Natural killer cell treated with Interleukin-12 subunit alpha and Interleukin-12 subunit beta and Interleukin-15 and Interleukin-18, amount 100 ng/mL, for 72 hours (primary cell): ENCODE data around the gene DEFB131B. TPM values are rescaled to one million over a fixed set of nuclear protein-coding genes. Genes with fewer than 3 reads are reported as not detected.
"Not testable (repeated sequence)": the region's sequence is repeated elsewhere in the genome, so short reads cannot be mapped to it uniquely, and the experiment has no call there.

Experiments used
- ATAC-seq, 2 donors: fragments of 150-1000 bp; cut with Tn5 transposase in 1 of 2; sonication (Bioruptor Pico), chemical (Tn5 transposase) in 1 of 2; 2 replicates each; pipeline ENCODE4 v1.10.0; 2021
- DNase-seq: peaks from one replicate; pipeline ENCODE4 v3.0.0; 2022; ENCODE audit warnings: low spot score
- H3K27ac Mint-ChIP-seq, 2 donors: 1 replicate in 1 of 2; 2 replicates in 1 of 2; pipeline ENCODE4 v1.8.0; 2022; ENCODE audit warnings: mixed read lengths in 2 of 2, mild to moderate bottlenecking in 1 of 2, moderate library complexity in 1 of 2
- H3K27me3 Mint-ChIP-seq, 2 donors: 1 replicate in 1 of 2; 2 replicates in 1 of 2; pipeline ENCODE4 v1.8.0; 2022; ENCODE audit warnings: mixed read lengths in 2 of 2
- H3K36me3 Mint-ChIP-seq: one replicate; pipeline ENCODE4 v1.8.0; 2022; ENCODE audit warnings: mixed read lengths
- H3K4me1 Mint-ChIP-seq, 2 donors: 1 replicate in 1 of 2; 2 replicates in 1 of 2; pipeline ENCODE4 v1.8.0; 2022; ENCODE audit warnings: low read depth in 2 of 2, mixed read lengths in 2 of 2, mild to moderate bottlenecking in 1 of 2
- H3K4me3 Mint-ChIP-seq: one replicate; pipeline ENCODE4 v1.8.0; 2022; ENCODE audit warnings: mixed read lengths
- H3K9me3 Mint-ChIP-seq: 2 replicates; pipeline ENCODE4 v1.8.0; 2022; ENCODE audit warnings: mixed read lengths
- total RNA-seq, 2 donors: library from RNA; stranded (reverse); gene quantifications; one replicate each; pipeline ENCODE4 v1.2.3, GENCODE V29; 2022

The DEFB131B gene, protein sequence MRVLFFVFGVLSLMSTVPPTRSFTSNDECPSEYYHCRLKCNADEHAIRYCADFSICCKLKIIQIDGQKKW
- not detected for total RNA-seq

DNA sequence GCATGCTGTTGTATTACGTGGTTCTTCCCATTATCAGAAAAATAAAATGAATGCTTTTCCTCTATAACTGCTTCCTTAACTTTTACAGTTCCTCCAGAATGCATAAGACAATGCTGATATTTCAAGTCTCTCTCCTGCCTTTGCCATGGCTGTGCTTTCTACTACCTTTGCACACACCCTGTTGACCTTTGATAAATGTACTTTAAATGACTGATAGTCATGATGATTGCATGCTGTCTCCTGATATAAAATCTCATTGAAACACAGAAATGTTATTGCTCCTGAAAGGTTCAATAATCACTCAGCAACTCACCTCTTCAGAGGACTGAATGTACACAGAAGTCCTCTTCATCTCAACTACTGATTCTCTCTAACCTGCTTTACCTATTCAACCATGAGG, at the start of gene DEFB131B:
DEFB131B (plus strand) TSS at position 395 of the 400 bp plus-strand sequence; CDS start at position 395, 0 bp downstream.
- H3K4me3 Mint-ChIP-seq, H3K36me3 Mint-ChIP-seq, DNase-seq, H3K4me1 Mint-ChIP-seq, H3K9me3 Mint-ChIP-seq, H3K27ac Mint-ChIP-seq, ATAC-seq, H3K27me3 Mint-ChIP-seq: not testable (repeated sequence)

DNA sequence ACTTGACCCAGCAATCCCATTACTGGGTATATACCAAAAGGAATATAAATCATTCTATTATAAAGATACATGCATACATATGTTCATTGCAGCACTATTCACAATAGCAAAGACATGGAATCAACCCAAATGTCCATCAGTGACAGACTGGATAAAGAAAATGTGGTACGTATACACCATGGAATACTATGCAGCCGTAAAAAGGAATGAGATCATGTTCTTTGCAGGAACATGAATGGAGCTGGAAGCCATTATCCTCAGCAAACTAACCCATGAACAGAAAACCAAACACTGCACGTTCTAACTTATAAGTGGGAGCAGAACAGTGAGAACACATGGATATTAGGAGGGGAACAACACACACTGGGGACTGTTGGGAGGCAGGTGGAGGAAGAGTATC, 49.0 kb upstream of the DEFB131B start:
- not testable (repeated sequence) for H3K9me3 Mint-ChIP-seq, H3K27me3 Mint-ChIP-seq, H3K4me1 Mint-ChIP-seq, DNase-seq, H3K4me3 Mint-ChIP-seq, ATAC-seq, H3K36me3 Mint-ChIP-seq, H3K27ac Mint-ChIP-seq

DNA sequence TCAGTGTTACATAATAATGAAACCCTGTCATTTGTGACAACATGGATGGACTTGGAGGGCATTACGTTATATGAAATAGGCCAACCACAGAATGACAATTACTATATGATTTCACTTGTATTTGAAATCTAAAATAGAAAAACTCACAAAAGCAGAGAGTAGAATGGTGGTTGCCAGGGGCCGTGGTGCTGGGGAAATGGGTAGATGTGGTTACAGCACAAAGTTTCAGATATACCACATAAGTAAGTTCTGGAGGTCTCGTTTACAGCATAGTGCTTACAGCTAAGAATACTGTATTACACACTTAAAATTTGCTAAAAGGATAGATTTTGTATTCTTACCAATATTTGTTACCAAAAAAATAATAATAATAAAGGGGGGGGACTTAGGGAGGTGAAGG, 48.6 kb upstream of the DEFB131B start:
- H3K4me3 Mint-ChIP-seq, H3K27ac Mint-ChIP-seq, H3K4me1 Mint-ChIP-seq, H3K27me3 Mint-ChIP-seq, H3K9me3 Mint-ChIP-seq, ATAC-seq, DNase-seq, H3K36me3 Mint-ChIP-seq: not testable (repeated sequence)

DNA sequence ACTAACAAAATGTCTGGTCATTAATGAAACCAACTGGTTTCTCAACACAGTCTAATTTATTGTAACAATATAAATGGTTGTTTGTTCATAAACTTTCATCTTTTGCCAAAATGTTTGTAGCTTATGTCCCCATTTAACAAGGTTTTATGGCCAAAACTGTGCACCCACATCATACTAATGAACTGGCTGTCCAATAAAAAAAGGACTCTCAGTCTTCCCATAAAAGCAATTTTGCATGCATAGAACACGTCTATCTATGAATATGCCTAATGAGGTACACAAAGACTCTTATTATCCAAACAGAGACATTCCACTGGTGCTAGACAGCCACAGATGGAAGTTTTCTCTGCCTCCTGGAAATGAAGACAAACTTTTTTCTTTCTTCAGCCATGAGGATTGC, 45.4 kb upstream of the DEFB131B start, which contains the start of gene DEFB108B:
DEFB108B (plus strand) TSS at position 390 of the 400 bp plus-strand sequence; CDS start at position 390, 0 bp downstream.
- not testable (repeated sequence) for H3K4me3 Mint-ChIP-seq, H3K27ac Mint-ChIP-seq, H3K27me3 Mint-ChIP-seq, H3K36me3 Mint-ChIP-seq, H3K9me3 Mint-ChIP-seq, ATAC-seq, DNase-seq, H3K4me1 Mint-ChIP-seq

DNA sequence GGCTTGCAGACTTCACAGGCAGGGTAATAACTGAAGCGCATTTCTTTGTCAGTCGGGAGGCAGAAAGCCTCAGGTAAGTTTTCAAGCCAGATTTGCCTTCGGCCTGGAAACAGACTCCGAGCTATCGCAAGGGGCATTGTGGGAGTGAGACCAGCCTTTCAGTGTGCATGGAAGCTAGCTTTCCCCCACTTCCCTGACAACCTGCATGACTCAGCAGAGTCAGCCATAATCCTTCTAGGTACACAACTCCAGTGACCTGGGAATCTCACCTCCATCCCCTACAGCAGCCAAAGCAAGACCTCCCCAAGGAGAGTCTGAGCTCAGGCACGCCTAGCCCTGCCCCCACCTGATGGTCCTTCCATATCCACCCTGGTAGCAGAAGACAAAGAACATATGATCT, 35.5 kb upstream of the DEFB131B start:
- not testable (repeated sequence) for H3K9me3 Mint-ChIP-seq, H3K36me3 Mint-ChIP-seq, ATAC-seq, H3K27ac Mint-ChIP-seq, H3K4me1 Mint-ChIP-seq, H3K4me3 Mint-ChIP-seq, DNase-seq
- peaks cover 8 to 19% of the 10 kb centered on the region in 2 donors for H3K27me3 Mint-ChIP-seq

DNA sequence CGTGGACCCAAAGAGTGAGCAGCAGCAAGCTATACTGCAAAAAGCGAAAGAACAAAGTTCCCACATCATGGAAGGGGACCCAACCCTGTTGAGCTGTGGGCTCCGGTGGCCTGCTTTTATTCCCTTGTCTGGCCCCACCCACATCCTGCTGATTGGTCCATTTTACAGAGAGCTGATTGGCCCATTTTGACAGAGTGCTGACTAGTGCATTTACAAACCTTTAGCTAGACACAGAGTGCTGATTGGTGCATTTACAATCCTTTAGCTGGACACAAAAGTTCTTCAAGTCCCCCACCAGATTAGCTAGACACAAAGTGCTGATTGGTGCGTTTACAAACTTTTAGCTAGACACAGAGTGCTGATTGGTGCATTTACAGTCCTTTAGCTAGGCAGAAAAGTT, 34.9 kb upstream of the DEFB131B start:
- peaks cover 13 to 25% of the 10 kb centered on the region in 2 donors for H3K27me3 Mint-ChIP-seq
- not testable (repeated sequence) for H3K9me3 Mint-ChIP-seq, H3K36me3 Mint-ChIP-seq

DNA sequence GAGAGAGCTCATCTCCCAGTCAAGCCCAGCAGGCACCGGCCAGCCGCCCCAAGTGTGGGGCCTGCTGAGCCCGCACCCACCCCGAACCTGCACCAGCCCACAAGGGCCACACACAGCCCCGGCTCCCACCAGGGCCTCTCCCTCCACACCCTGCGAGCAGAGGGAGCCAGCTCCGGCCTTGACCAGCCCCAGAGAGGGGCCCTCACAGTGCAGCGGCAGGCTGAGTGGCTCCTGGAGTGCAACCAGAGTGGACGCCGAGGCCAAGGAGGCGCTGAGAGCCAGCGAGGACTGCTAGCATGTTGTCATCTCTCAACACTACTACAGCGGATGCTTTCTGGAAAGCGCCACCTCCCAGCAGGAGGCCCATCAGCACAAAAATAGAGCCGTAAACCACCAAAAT, 34.4 kb upstream of the DEFB131B start:
- H3K27me3 Mint-ChIP-seq, result peaks cover 13 to 25% of the 10 kb centered on the region in 2 donors
- H3K4me3 Mint-ChIP-seq, result no peak overlapping the region
- no peak for ATAC-seq
- peaks cover 7% of the 10 kb centered on the region for H3K9me3 Mint-ChIP-seq
- DNase-seq, result no peak
- no peaks in the 10 kb centered on the region for H3K4me1 Mint-ChIP-seq
- peaks cover 10% of the 10 kb centered on the region for H3K36me3 Mint-ChIP-seq
- no peak overlapping the region for H3K27ac Mint-ChIP-seq

More for the DNA sequence above, 34.9 kb upstream of the DEFB131B start:
- not testable (repeated sequence) for ATAC-seq, H3K27ac Mint-ChIP-seq, DNase-seq, H3K4me3 Mint-ChIP-seq, H3K4me1 Mint-ChIP-seq

DNA sequence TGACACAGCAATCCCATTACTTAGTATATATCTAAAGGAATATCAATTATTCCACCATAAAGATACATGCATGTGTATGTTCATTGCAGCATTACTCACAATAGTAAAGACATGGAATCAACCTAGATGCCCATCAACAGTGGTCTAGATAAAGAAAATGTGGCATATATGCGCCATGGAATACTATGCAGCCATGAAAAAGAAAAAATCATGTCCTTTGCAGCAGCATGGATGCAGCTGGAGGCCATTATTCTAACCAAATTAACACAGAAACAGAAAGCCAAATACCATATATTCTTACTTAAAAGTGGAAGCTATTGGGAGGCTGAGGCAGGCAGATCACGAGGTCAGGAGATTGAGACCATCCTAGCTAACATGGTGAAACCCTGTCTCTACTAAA, 24.4 kb upstream of the DEFB131B start:
- not testable (repeated sequence) for H3K27me3 Mint-ChIP-seq, H3K27ac Mint-ChIP-seq, DNase-seq, H3K4me3 Mint-ChIP-seq, ATAC-seq, H3K9me3 Mint-ChIP-seq, H3K4me1 Mint-ChIP-seq
- H3K36me3 Mint-ChIP-seq, result peaks cover 15% of the 10 kb centered on the region

DNA sequence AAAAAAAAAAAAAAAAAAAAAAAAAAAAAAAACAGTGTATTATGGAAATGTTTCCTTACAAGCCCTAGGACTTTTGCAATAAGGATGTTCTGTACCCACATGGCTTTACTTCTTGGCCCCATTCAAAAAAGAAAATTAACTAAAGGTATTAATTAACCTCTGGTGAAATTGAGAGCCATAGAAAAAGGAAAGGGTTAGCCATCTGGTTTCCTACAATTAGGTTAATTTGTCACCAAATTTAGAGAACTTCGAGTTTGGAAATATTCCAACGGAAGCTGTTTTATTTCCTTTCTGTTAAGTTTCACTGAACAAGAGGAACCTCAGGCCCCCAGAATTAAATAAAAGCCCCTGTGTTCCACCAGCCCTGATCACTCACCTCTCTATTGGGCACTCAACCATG, 22.4 kb upstream of the DEFB131B start:
- not testable (repeated sequence) for H3K4me3 Mint-ChIP-seq, DNase-seq, H3K4me1 Mint-ChIP-seq, H3K27me3 Mint-ChIP-seq, ATAC-seq, H3K27ac Mint-ChIP-seq, H3K36me3 Mint-ChIP-seq, H3K9me3 Mint-ChIP-seq

DNA sequence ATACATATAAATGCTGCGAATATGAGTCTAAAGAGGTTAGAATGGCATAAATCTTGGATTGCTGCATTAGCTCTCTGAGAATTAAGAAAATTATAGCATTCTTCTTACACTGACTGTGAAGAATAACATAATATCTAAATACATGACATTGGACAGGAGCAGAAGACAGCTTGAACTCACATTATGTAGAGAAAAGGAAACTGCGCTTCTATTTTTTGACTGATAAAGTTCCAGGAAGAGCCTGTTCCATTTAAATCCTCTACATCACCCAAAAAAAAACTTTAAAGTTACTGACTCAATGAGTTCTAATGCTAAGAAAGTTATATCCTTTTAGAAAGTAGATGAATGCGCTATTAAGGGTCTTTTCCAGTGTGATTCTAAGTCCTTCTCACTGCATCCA, 17.4 kb upstream of the DEFB131B start:
- H3K27ac Mint-ChIP-seq, H3K4me1 Mint-ChIP-seq, H3K4me3 Mint-ChIP-seq, DNase-seq, ATAC-seq, H3K36me3 Mint-ChIP-seq, H3K27me3 Mint-ChIP-seq, H3K9me3 Mint-ChIP-seq: not testable (repeated sequence)

DNA sequence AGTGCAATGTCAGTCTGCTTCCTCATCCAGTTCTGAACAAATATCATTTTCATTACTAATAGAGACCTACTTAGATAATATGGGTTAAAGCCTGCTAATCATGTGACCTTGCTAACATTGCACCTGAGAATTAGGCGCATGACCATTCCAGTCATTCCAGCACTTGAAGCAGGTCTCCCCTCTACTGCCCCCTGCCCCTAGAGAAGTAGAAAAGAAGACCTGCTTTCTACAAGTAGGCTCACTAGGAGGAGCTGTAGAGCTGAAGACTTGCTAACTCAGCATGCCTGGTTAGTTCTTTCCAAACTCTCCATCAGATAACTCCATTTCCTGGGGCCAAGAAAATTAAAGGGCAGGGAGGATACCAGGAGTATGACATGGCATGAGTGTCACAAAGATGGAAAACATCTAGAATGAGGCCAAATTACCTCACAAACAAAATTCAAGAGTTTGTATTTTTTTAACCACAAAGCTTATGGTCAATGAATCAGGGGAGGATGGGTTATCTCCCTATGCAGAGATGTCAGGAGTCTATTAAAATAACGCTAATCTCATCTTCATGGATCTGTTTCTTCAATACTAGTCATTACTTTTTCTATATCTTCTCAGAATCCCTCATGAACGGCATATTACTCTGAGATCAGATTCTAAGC, 14.2 kb upstream of the DEFB131B start:
- not testable (repeated sequence) for H3K4me3 Mint-ChIP-seq, H3K27ac Mint-ChIP-seq, H3K9me3 Mint-ChIP-seq, H3K4me1 Mint-ChIP-seq, DNase-seq, H3K36me3 Mint-ChIP-seq, H3K27me3 Mint-ChIP-seq, ATAC-seq

DNA sequence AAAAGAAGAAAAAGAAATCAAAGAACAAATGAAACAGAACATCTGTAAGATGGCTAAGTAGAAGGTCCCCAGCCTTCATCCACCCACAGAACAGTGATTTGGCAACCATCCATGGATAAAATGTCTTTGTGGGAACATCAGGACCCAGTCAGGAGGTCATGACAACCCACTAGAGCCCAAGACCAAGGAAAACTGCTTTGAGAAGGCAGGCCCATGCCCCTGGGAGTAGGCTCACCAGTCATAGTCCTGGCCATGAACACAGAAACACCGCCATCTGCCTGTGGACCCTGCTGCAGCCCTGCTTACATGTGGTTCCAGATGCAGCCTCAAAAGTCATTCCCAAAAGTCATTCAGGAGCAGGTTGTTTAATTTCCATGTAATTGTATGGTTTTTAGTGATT, 11.0 kb upstream of the DEFB131B start:
- not testable (repeated sequence) for H3K4me3 Mint-ChIP-seq, H3K36me3 Mint-ChIP-seq, ATAC-seq, H3K27ac Mint-ChIP-seq, H3K4me1 Mint-ChIP-seq, H3K9me3 Mint-ChIP-seq, H3K27me3 Mint-ChIP-seq, DNase-seq

DNA sequence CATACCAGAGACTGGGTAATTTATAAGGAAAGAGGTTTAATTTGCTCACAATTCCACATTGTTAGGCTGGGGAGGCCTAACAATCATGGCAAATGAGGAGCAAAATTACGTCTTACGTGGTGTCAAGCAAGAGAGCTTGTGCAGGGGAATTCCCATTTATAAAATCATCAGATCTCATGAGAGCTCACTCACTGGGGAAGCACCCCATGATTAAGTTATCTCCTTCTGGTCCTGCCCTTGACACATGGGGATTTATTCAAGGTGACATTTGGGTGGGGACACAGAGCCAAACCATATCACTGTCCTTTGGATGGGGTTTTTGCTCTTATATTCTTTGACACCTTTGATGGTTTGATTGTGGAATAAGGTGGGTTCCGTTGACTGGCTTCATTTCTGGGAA, 8.3 kb upstream of the DEFB131B start:
- not testable (repeated sequence) for H3K27ac Mint-ChIP-seq, ATAC-seq, H3K36me3 Mint-ChIP-seq, H3K9me3 Mint-ChIP-seq, H3K4me1 Mint-ChIP-seq, DNase-seq, H3K27me3 Mint-ChIP-seq, H3K4me3 Mint-ChIP-seq

DNA sequence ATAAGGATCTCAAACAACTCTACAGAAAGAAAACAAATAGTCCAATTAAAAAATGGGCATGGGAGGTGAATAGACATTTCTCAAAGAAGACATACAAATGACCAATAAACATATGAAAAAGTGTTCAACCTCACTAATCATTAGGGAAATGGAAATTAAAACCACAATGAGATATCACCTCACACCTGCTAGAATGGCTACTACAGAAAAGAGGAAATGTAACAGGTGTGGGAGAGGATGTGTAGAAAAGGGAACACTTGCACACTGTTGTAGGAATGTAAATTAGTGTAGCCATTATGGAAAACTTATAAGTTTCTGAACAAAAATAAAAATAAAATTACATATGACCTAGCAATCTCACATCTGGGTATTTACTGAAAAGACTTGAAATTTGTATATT, 7.6 kb upstream of the DEFB131B start:
- H3K27ac Mint-ChIP-seq, ATAC-seq, H3K4me1 Mint-ChIP-seq, H3K9me3 Mint-ChIP-seq, DNase-seq, H3K27me3 Mint-ChIP-seq, H3K4me3 Mint-ChIP-seq, H3K36me3 Mint-ChIP-seq: not testable (repeated sequence)

DNA sequence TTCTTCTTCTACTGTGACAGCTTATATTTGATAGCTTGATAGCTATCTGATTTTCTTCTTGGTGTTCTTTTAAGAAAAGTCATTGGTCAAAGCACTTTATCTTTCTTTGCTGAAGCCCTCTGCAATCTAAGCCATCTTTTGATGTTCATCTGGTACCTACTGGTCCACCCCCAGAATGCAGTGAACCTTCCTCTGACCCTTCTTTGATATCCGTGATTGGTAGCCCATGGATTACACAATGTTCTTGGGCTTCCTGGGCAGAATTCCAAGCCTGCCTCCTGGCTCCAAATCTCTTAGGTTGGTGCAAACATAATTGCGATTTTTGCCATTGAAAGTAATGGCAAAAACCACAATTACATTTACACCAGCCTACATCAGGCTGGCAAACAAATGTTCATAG, 2.0 kb upstream of the DEFB131B start:
- H3K36me3 Mint-ChIP-seq, H3K4me1 Mint-ChIP-seq, DNase-seq, ATAC-seq, H3K4me3 Mint-ChIP-seq, H3K27ac Mint-ChIP-seq, H3K27me3 Mint-ChIP-seq, H3K9me3 Mint-ChIP-seq: not testable (repeated sequence)
